ENCODE measurements around the gene OR52D1.

Gene OR52D1

DNA sequence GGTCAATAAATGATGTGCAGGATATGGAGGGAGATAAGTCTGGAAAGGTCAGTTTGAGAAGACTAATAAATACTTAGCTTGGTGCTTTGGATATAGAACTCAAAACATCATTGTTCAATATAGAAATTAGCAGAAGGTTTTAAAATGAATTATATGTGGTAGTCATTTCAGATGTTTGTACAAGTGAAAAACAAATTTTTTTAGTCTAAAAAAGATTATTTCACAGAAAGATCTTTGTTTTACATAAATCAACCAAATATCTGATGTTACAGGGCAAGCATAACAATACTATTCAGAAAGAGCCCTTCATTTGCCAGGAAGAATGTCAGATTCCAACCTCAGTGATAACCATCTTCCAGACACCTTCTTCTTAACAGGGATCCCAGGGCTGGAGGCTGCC lies at the start of gene OR52D1:
Gene OR52D1 (plus strand): TSS at position 301 of the 400 bp plus-strand sequence. CDS start 22 bp downstream, at position 323.
- no peak for DNase-seq

GRCh38 chr11:5441414-5441813 lies 47.1 kb upstream of the OR52D1 start, which contains the start of gene OR51I1:
TSS of gene OR51I1 (minus strand) at chr11:5441514. CDS start at chr11:5441514, 0 bp downstream.
- DNase-seq, result no peak

GRCh38 chr11:5443835-5444393 lies 44.6 kb upstream of the OR52D1 start:
- no peak for DNase-seq

- DNase-seq, result no peak
These were observed 39.5 kb upstream of the OR52D1 start, which contains the start of gene OR51I2 for GRCh38 chr11:5449023-5449422. TSS of gene OR51I2 (plus strand) at chr11:5449323. CDS start at chr11:5453489, 4,166 bp downstream.

DNA sequence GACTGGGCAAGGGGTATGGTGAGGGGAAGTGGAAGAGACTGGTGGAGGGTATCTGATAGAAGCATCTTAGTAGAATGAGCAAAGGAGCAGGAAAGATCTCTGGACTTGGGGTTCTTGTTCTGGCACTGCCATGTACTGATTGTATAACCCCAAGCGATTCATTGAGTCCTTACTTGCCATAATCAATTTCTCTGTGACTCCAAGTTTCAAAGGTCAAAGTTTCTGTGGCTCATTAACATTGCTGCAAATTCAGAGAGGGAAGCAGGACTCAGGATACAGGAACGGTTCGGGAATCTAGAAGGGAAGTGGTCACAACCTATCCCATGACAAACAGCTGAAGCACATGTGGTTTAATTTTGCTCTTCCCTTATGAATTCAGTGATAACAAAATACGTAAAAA lies 39.1 kb upstream of the OR52D1 start:
- DNase-seq, result no peak

GRCh38 chr11:5460983-5461621 lies 27.4 kb upstream of the OR52D1 start:
- no peak for DNase-seq

GRCh38 chr11:5467527-5467926 lies 21.0 kb upstream of the OR52D1 start:
- no peak for DNase-seq

DNA sequence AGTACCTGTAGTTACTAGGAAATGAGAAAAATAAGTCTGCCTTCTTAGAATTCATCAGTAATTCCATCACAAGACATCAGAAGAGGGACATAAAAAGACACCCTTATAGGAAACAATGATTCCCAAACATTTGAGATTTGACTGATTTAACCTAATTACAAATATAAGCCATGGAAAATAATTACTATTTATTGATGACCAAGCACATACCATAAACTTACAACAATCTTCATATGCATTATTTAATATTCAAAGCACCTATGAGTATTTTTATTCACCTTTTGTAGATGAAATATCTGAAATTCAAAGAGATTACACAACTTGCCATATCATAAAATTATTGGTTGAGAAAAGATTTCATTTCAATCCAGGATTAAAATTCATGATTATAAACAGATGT lies 14.6 kb upstream of the OR52D1 start:
- DNase-seq, result no peak

GRCh38 chr11:5476186-5476819 lies 12.2 kb upstream of the OR52D1 start:
- DNase-seq, result peak; percentile 46

DNA sequence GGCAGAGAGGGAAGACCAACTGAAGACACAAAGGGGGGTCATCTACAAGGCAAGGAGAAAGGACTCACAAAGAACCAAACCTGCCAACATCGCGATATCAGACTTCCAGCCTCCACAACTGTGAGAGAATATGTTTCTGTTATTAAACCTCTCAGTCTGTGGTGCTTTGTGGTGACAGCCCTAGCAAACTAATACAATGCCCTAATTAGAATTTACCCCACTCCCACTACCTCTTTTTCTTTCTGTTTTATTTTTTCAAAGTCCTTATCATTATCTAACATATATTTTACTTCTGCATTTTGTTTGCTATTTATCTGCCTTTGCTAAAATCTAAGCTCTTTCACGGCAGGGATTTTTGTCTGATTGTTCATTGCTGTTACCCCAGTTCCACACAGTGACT lies 2.5 kb upstream of the OR52D1 start:
- DNase-seq, result no peak

DNA sequence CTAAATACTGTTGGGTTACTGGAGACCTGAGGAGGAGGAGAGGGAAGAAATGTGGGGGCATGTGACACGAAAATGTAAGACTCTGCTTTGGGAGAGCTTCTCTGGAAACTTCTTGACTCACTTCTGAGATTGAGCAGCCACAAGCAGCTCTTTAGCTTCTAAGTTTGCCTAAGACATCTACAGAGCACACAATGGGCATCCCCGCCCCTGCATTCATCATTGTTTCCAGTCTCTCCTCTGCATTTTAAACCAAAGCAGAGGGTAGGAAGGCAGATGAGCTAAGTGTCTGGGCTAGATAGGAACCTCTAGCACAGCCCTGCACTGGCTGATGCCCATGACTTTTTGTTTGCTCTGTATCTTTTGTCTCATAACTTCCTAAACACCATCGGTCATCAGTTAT lies 2.1 kb upstream of the OR52D1 start:
- DNase-seq, result no peak

- DNase-seq, result no peak
These were observed 414 bp downstream of the OR52D1 start for GRCh38 chr11:5488798-5489399.

- DNase-seq, result no peak
These were observed 1.3 kb downstream of the OR52D1 start for GRCh38 chr11:5489576-5490357.

DNA sequence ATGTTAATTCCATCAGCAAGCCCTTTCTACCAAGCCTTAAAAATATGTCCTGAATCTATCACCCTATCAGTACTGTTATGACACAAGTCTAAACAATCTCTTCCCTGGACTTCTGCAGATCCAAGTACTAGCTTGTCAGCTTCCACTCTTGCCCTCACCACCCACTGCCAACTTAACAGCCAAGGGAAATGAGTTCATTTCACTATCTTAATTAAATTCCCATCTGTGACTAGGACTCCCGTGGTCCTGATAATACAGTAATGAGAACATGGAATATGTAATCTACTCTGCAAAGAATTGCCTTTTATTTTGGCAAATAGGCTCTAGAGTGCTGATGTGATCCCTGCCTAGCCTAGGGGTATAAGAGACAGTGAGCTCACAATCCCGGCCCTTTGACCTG lies 11.2 kb downstream of the OR52D1 start:
- no peak for DNase-seq

GRCh38 chr11:5500393-5500801 lies 11.9 kb downstream of the OR52D1 start:
- DNase-seq, result no peak

- no peak for DNase-seq
These were observed 16.0 kb downstream of the OR52D1 start for GRCh38 chr11:5504403-5504921.

- no peak for DNase-seq
These were observed 17.0 kb downstream of the OR52D1 start for GRCh38 chr11:5505363-5506048.

DNA sequence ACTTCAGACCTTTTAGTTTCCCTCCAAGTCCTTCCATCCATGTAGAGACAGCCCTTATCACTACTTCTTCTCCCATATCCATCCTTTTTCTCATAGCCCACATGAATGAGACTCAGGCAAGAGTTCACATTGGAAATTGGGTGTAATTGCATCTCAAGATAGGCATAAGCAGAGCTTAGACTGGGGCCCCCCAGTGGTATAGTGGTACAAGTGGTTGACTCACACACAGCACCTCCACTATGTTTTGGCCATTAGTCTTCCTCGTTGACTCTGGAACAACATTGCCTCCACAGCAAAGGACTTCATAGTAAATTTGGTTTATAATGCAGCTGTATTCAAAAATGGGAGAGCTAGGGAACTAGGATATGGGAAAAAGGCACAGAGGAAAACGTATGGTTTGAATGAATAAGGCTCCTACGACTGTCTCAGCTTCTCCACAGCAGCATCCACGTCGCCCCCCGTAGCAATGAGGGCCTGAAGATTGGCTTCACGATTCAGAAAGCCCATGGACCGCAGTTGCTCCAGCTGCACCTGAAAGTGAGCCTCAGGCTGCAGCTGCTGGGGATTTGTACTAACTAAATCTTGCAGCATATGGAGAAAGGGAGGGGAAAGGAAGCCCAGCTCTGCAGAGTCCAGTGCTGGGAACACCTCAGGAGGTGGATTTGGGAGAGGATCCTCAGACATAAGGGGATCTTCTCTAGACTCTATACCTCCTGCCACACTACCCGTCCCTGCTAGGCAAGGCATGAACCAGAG lies 18.9 kb downstream of the OR52D1 start:
- no peak for DNase-seq

GRCh38 chr11:5507933-5508305 lies 19.4 kb downstream of the OR52D1 start:
- DNase-seq, result no peak

- no peak for DNase-seq
These were observed 20.1 kb downstream of the OR52D1 start for GRCh38 chr11:5508605-5509004.

DNA sequence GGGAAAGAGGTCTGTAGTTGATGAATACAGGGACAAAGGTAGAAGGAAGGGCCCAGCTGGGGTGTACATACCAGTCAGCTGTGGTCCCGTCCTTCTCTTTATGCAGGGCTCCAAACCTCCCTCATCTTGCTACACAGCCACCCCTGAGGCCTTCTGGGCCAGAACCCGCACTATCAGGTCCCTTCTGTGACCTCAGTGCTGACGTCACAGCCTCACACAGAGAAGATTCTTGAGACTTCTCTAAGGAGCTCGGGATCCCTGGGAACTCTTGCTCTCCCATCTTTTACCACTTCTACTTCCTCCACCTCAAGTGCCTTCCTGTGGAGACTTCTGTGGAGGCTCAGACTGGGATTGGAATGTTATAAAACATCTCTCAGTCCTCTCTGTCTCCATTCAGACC lies 21.3 kb downstream of the OR52D1 start, which contains the start of gene UBQLN3:
Gene UBQLN3 (minus strand): TSS at position 155 of the 400 bp plus-strand sequence. CDS start 399 bp downstream, outside the sequence.
- DNase-seq, result no peak

Measured in CD4-positive, alpha-beta T cell treated with Interleukin-12 subunit alpha and Interleukin-12 subunit beta, for 1 hour (primary cell).